ENCODE data around the gene NOP58. TPM values are rescaled to one million over a fixed set of nuclear protein-coding genes. Genes with fewer than 3 reads are reported as not detected.
A peak's percentile ranks its signal among the peaks of the same experiment; 100 is the strongest.

NOP58 gene
- total and polyA plus RNA-seq, 10 of the 15 experiments (the other 5 are each of a cell fraction or from before 2014, with no cell fraction given), result 131 to 327 (median 217) TPM

DNA sequence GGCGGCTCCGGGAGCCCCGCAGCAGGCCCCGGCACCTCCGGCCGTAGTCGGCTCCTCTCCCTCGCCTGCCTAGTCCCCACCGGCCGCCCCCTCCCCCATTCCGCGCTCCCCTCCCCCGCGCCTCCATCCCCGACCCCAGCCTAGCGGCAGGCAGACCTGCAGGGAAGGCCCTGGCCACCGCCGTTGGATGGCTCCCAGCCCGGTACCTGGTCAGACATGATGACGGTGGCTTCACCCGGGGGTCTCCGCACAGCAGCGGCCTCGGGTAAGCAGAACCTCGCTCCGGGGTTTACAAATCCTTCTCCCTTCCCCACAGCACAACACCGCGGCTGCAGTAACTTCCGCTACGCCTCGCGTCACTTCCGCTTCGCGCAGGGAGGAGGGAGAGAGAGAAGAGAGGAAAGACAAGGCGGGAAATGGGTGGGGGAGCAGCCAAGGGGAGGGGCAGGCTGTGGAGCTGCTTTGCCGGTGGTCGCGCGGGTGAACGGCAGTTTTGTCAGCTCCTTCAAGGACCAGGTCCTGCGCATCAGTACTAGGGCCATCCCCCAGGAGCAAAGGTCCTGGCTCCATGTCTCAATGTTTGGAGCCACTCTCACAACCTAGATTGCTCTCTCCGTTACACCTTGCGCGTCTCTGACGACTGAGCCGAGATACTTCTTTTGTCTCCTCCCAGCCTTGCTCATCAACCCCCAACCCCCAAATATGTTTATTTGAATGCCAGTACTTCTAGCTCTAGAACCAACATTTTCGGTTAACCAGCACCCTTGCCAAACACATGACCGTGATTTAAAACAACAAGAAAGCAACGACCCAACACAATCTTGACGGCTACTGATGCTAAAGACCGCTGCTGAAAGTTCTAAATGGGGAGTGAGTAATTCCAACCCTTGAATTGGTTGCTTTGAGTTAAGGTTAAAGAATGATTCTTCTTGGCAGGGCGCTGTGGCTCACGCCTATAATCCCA lies 27.0 kb upstream of the NOP58 start, which contains the start of gene SUMO1 (continued):
- no peak for TF ChIP-seq BRCA1 (IDR thresholded peaks at IDR 0.05; ENCODE audit: low read depth, low read length)
- TF ChIP-seq, protein P1, sequence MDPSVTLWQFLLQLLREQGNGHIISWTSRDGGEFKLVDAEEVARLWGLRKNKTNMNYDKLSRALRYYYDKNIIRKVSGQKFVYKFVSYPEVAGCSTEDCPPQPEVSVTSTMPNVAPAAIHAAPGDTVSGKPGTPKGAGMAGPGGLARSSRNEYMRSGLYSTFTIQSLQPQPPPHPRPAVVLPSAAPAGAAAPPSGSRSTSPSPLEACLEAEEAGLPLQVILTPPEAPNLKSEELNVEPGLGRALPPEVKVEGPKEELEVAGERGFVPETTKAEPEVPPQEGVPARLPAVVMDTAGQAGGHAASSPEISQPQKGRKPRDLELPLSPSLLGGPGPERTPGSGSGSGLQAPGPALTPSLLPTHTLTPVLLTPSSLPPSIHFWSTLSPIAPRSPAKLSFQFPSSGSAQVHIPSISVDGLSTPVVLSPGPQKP (IDR thresholded peaks at IDR 0.05; ENCODE audit: low read depth, low read length), result 0 out of 2 replicates have a peak, but pooled peaks have one; percentile 20
- TF ChIP-seq RBBP5 (conservative IDR thresholded peaks at IDR 0.05), result no peak
- TF ChIP-seq, protein P2, sequence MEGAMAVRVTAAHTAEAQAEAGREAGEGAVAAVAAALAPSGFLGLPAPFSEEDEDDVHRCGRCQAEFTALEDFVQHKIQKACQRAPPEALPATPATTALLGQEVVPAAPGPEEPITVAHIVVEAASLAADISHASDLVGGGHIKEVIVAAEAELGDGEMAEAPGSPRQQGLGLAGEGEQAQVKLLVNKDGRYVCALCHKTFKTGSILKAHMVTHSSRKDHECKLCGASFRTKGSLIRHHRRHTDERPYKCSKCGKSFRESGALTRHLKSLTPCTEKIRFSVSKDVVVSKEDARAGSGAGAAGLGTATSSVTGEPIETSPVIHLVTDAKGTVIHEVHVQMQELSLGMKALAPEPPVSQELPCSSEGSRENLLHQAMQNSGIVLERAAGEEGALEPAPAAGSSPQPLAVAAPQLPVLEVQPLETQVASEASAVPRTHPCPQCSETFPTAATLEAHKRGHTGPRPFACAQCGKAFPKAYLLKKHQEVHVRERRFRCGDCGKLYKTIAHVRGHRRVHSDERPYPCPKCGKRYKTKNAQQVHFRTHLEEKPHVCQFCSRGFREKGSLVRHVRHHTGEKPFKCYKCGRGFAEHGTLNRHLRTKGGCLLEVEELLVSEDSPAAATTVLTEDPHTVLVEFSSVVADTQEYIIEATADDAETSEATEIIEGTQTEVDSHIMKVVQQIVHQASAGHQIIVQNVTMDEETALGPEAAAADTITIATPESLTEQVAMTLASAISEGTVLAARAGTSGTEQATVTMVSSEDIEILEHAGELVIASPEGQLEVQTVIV (IDR thresholded peaks at IDR 0.05; ENCODE audit: borderline replicate concordance, partially characterized antibody), result peak; percentile 52
- TF ChIP-seq, protein P3, sequence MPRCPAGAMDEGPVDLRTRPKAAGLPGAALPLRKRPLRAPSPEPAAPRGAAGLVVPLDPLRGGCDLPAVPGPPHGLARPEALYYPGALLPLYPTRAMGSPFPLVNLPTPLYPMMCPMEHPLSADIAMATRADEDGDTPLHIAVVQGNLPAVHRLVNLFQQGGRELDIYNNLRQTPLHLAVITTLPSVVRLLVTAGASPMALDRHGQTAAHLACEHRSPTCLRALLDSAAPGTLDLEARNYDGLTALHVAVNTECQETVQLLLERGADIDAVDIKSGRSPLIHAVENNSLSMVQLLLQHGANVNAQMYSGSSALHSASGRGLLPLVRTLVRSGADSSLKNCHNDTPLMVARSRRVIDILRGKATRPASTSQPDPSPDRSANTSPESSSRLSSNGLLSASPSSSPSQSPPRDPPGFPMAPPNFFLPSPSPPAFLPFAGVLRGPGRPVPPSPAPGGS (IDR thresholded peaks at IDR 0.05; ENCODE audit: borderline replicate concordance, insufficient read depth, low read depth, low read length, poor library complexity, severe bottlenecking), result no peak
- 0 out of 2 replicates have a peak, but pooled peaks have one; percentile 19 for TF ChIP-seq CBFB (IDR thresholded peaks at IDR 0.05; ENCODE audit: low read depth)
- TF ChIP-seq ZNF207 (IDR thresholded peaks at IDR 0.05; ENCODE audit: borderline replicate concordance), result 0 out of 2 replicates have a peak, but pooled peaks have one; percentile 22
- TF ChIP-seq, protein P4, sequence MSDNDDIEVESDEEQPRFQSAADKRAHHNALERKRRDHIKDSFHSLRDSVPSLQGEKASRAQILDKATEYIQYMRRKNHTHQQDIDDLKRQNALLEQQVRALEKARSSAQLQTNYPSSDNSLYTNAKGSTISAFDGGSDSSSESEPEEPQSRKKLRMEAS (IDR thresholded peaks at IDR 0.05; ENCODE audit: low read depth, low read length), result no peak
- peak; percentile 92 for TF ChIP-seq GABPA (IDR thresholded peaks at IDR 0.05; ENCODE audit: low read depth)
- TF ChIP-seq HCFC1 (IDR thresholded peaks at IDR 0.05; ENCODE audit: low read length), result peak; percentile 50; the same call in 1 of the 2 replicates
- peak; percentile 51 for TF ChIP-seq RELA (IDR thresholded peaks at IDR 0.05; ENCODE audit: borderline replicate concordance, partially characterized antibody)
- 0 out of 4 replicates have a peak, but pooled peaks of 1 of the 2 experiments have one; percentile 37 for TF ChIP-seq ETV6 (conservative IDR thresholded peaks at IDR 0.05 in 1 of 2, IDR thresholded peaks at IDR 0.05 in 1 of 2; ENCODE audit: borderline replicate concordance in 1 of 2, low read depth in 1 of 2)
- TF ChIP-seq IKZF2 (IDR thresholded peaks at IDR 0.05), result peak in 1 of 2 experiments; percentile 9; a peak in 1 of 4 replicates
- peak; percentile 59 for TF ChIP-seq ATF7 (IDR thresholded peaks at IDR 0.05; ENCODE audit: low read depth)
- TF ChIP-seq KLF5 (IDR thresholded peaks at IDR 0.05; ENCODE audit: partially characterized antibody), result peak; percentile 49
- TF ChIP-seq SREBF1 (IDR thresholded peaks at IDR 0.05; ENCODE audit: low read length), result no peak
- TF ChIP-seq, protein P5, sequence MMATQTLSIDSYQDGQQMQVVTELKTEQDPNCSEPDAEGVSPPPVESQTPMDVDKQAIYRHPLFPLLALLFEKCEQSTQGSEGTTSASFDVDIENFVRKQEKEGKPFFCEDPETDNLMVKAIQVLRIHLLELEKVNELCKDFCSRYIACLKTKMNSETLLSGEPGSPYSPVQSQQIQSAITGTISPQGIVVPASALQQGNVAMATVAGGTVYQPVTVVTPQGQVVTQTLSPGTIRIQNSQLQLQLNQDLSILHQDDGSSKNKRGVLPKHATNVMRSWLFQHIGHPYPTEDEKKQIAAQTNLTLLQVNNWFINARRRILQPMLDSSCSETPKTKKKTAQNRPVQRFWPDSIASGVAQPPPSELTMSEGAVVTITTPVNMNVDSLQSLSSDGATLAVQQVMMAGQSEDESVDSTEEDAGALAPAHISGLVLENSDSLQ (IDR thresholded peaks at IDR 0.05), result peak; percentile 54
- TF ChIP-seq LARP7 (IDR thresholded peaks at IDR 0.05), result no peak
- TF ChIP-seq SIN3A (IDR thresholded peaks at IDR 0.05; ENCODE audit: low read depth, low read length), result 0 out of 2 replicates have a peak, but pooled peaks have one; percentile 50
- TF ChIP-seq RCOR1 (conservative IDR thresholded peaks at IDR 0.05; ENCODE audit: low read depth, low read length), result no peak
- TF ChIP-seq SRF (IDR thresholded peaks at IDR 0.05; ENCODE audit: low read depth in 2 of 2, low read length in 2 of 2), result 0 out of 4 replicates have a peak, but pooled peaks of 1 of the 2 experiments have one; percentile 31

All from GM12878 (cell line).